Spleen (tissue), 11 donors: Measurements from ENCODE around the gene TBX1. TPM values are rescaled to one million over a fixed set of nuclear protein-coding genes. Genes with fewer than 3 reads are reported as not detected.
A peak's percentile ranks its signal among the peaks of the same experiment; 100 is the strongest.
"Not testable (repeated sequence)": the region's sequence is repeated elsewhere in the genome, so short reads cannot be mapped to it uniquely, and the experiment has no call there.

Experiments
- DNase-seq: peaks from one replicate; pipeline ENCODE4 v3.0.0-alpha.2; 2020
- H3K27ac ChIP-seq, 8 donors: fragments of 200-600 bp; sonication (generic) in 7 of 8; 1 replicate in 4 of 8; 2 replicates in 4 of 8; pipeline versions ENCODE4 v1.5.0 to v1.8.0; 2016 to 2021; ENCODE audit warnings: inconsistent platforms in 4 of 8, mild to moderate bottlenecking in 4 of 8, moderate library complexity in 1 of 8
- H3K27me3 ChIP-seq, 7 donors: fragments of 200-600 bp; sonication (generic) in 6 of 7; replicated peaks in 1 of 7; 1 replicate in 4 of 7; 2 replicates in 3 of 7; pipeline versions ENCODE4 v1.5.0 to v1.8.0; 2016 to 2021; ENCODE audit warnings: inconsistent platforms in 3 of 7, mild to moderate bottlenecking in 1 of 7
- H3K36me3 ChIP-seq, 6 donors: fragments of 200-600 bp; sonication (generic) in 5 of 6; 1 replicate in 4 of 6; 2 replicates in 2 of 6; pipeline versions ENCODE4 v1.5.0 to v1.8.0; 2016 to 2021; ENCODE audit warnings: inconsistent platforms in 2 of 6
- H3K4me1 ChIP-seq, 6 donors: fragments of 200-600 bp; sonication (generic) in 5 of 6; 1 replicate in 3 of 6; 2 replicates in 3 of 6; pipeline versions ENCODE4 v1.5.0 to v1.8.0; 2016 to 2021; ENCODE audit warnings: inconsistent platforms in 3 of 6
- H3K4me3 ChIP-seq, 8 donors: fragments of 200-600 bp; sonication (generic) in 7 of 8; 1 replicate in 4 of 8; 2 replicates in 4 of 8; pipeline versions ENCODE4 v1.5.0 to v1.8.0; 2016 to 2021; ENCODE audit warnings: inconsistent platforms in 4 of 8, mild to moderate bottlenecking in 4 of 8, moderate library complexity in 2 of 8
- H3K9me3 ChIP-seq, 8 donors: fragments of 200-600 bp; sonication (generic) in 7 of 8; 1 replicate in 4 of 8; 2 replicates in 4 of 8; pipeline versions ENCODE4 v1.5.0 to v1.8.0; 2016 to 2021; ENCODE audit warnings: inconsistent platforms in 4 of 8
- CTCF ChIP-seq, 11 experiments: fragments of 200-600 bp in 7 of 11; fragments of 450-650 bp in 4 of 11; sonication (generic) in 4 of 11; IDR thresholded peaks in 8 of 11; conservative IDR thresholded peaks in 3 of 11; 1 replicate in 7 of 11; 2 replicates in 4 of 11; pipeline versions ENCODE4 v1.4.0 to v1.8.0; 2016 to 2021; ENCODE audit warnings: antibody characterized with exemption in 11 of 11, inconsistent platforms in 4 of 11, mild to moderate bottlenecking in 1 of 11
- POLR2A ChIP-seq, 3 donors: fragments of 450-650 bp; IDR thresholded peaks; one replicate each; pipeline ENCODE4 v1.5.1; 2017; ENCODE audit warnings: antibody characterized with exemption in 3 of 3, mild to moderate bottlenecking in 1 of 3
- POLR2AphosphoS5 ChIP-seq, 3 donors: sonication (generic); formaldehyde crosslinking; IDR thresholded peaks; one replicate each; pipeline ENCODE4 v1.5.1; 2017; ENCODE audit warnings: antibody characterized with exemption in 3 of 3
- WGBS, 5 donors: extraction: QIAGEN DNeasy Blood & Tissue Kit in 3 of 5; methylation state at CpG; one replicate each; pipeline versions ENCODE4 v1.1.5 to v1.1.7; 2013 to 2018; 5-methylcytosine and 5-hydroxymethylcytosine counted together
- intact Hi-C: fragments of 100-400 bp; cut with DNase I; formaldehyde crosslinking; loops from one replicate; pipeline ENCODE4 v1.15.0; 2023; ENCODE audit warnings: low total_unique reads
- polyA plus RNA-seq, 3 donors: library from polyadenylated mRNA; stranded (reverse); fragments of 200-250 nt; gene quantifications; one replicate each; pipeline ENCODE4 v1.2.1, GENCODE V29; 2013
- total RNA-seq, 7 donors: library from RNA; depleted of rRNA in 3 of 7; stranded (reverse); fragments of >200 nt in 3 of 7; fragmentation: NEBNext Ultra II Directional in 4 of 7; extraction: Animal tissue kit (Norgen Biotek cat#: 25700) in 4 of 7; gene quantifications; one replicate each; pipeline versions ENCODE4 v1.1.0 to v1.2.1, GENCODE V29; 2016 to 2021
- donor health status: healthy with polysubstance abuse.
- donor health status: DM: no; HTN: no; CAD: no; lungs with moderate emphysema.
- donor health status: DM: no; HTN: no; CAD: no.
- donor health status: Bipolar disorder and iron deficiency.
- donor health status: healthy.
- donor health status: DM: no; HTN: no; CAD: no.
- donor health status: DM: yes; HTN: yes; CAD: no.

TBX1 gene
- total and polyA plus RNA-seq, 10 donors: 0.17 to 10.5 (median 0.70) TPM

GRCh38 chr22:19773470-19774040 is 13.0 kb downstream of the TBX1 start:
- Histone ChIP-seq H3K27me3 (peaks cover 0 to 100% (median 44%) of the 10 kb centered on the region in 7 donors), H3K9me3 (no peaks in the 10 kb centered on the region), H3K4me1 (peaks cover 8 to 36% (median 23%) of the 10 kb centered on the region in 6 donors), H3K36me3 (no peaks in the 10 kb centered on the region), H3K4me3 (peak overlapping the region in 1 of 8 donors; percentile 25), H3K27ac (peak overlapping the region in 4 of 8 donors; percentile 18 to 44 (median 32))
- 78 to 87% (median 81%) methylated on average over 5 to 9 of the region's 9 CpGs for WGBS, 5 donors
- intact Hi-C loops: no loop called here
- TF ChIP-seq POLR2A (IDR thresholded peaks at IDR 0.05) (no peak), CTCF (IDR thresholded peaks at IDR 0.05 in 8 of 11, conservative IDR thresholded peaks at IDR 0.05 in 3 of 11) (no peak), POLR2AphosphoS5 (IDR thresholded peaks at IDR 0.05) (no peak)
- DNase-seq: peak; percentile 61

- 91 to 96% (median 95%) methylated on average over 8 of the region's 8 CpGs for WGBS, 5 donors
- no peak for DNase-seq
- intact Hi-C loops: no loop called here
- Histone ChIP-seq H3K4me3 (no peak overlapping the region), H3K36me3 (no peaks in the 10 kb centered on the region), H3K27ac (no peak overlapping the region), H3K27me3 (peaks cover 0 to 98% (median 37%) of the 10 kb centered on the region in 7 donors), H3K4me1 (peaks cover 8 to 32% (median 22%) of the 10 kb centered on the region in 6 donors), H3K9me3 (no peaks in the 10 kb centered on the region)
- no peak for TF ChIP-seq POLR2AphosphoS5 (IDR thresholded peaks at IDR 0.05)
- no peak for TF ChIP-seq POLR2A (IDR thresholded peaks at IDR 0.05)
- no peak for TF ChIP-seq CTCF (IDR thresholded peaks at IDR 0.05 in 8 of 11, conservative IDR thresholded peaks at IDR 0.05 in 3 of 11)
These were observed 14.1 kb downstream of the TBX1 start for GRCh38 chr22:19774628-19775027.

DNA sequence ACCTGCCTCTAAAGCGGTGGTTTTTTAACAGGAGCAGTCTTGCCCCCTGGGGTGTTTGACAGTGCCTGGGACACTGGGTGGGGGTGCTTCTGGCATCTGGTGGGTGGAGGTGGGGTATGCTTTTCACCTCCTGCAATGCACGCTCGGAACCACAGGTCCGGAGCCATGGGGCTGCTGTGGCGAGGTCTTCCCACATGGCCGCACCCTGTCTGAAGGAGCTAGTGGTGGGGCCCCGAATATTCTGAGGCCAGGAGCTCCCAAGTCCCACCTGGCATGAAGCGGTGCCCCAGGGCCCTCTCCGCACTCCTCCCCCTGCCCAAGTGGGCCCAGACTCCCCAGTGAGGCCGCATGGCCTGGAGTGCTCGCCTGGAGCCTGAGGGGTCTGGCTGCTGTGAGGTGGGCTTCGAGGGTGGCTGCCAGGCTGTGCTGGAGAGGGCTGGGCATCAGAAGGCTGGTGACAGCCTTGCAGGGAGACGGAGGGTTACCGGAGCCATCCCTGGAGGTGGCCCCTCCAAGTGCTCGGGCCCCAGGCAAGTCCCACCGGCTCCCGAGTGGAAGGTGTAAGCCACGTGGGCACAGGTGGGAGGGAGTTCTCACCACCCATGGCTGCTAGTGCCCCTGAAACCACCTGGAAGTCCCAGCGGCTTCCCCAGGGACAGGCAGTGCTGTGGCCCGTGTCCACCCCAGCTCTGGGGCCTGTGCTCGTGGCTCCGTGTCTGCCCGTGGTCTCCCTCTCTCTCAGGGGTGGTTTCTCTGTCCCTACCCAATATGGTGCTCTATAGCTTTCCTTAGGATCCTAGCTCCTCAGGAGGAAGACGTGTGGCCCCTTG is 15.1 kb downstream of the TBX1 start:
- intact Hi-C loops: no loop called here
- TF ChIP-seq POLR2A (IDR thresholded peaks at IDR 0.05) (no peak), CTCF (IDR thresholded peaks at IDR 0.05 in 8 of 11, conservative IDR thresholded peaks at IDR 0.05 in 3 of 11) (no peak), POLR2AphosphoS5 (IDR thresholded peaks at IDR 0.05) (no peak)
- H3K27ac ChIP-seq: no peak overlapping the region
- no peaks in the 10 kb centered on the region for H3K9me3 ChIP-seq
- WGBS, 5 donors: 75 to 95% (median 89%) methylated on average over 12 to 24 of the region's 24 CpGs
- H3K4me3 ChIP-seq: no peak overlapping the region
- peak; percentile 64 for DNase-seq
- peaks cover 8 to 32% (median 22%) of the 10 kb centered on the region in 6 donors for H3K4me1 ChIP-seq
- peaks cover 0 to 89% (median 27%) of the 10 kb centered on the region in 7 donors for H3K27me3 ChIP-seq
- H3K36me3 ChIP-seq: no peaks in the 10 kb centered on the region

- no peaks in the 10 kb centered on the region for H3K36me3 ChIP-seq
- TF ChIP-seq POLR2AphosphoS5 (IDR thresholded peaks at IDR 0.05): no peak
- H3K9me3 ChIP-seq: no peaks in the 10 kb centered on the region
- H3K27me3 ChIP-seq: peaks cover 0 to 80% (median 22%) of the 10 kb centered on the region in 7 donors
- H3K4me1 ChIP-seq: peaks cover 8 to 32% (median 22%) of the 10 kb centered on the region in 6 donors
- intact Hi-C loops: no loop called here
- WGBS, 5 donors: 30 to 37% (median 33%) methylated on average over 18 of the region's 18 CpGs
- DNase-seq: peak; percentile 58
- no peak overlapping the region for H3K27ac ChIP-seq
- no peak overlapping the region for H3K4me3 ChIP-seq
These were observed 16.0 kb downstream of the TBX1 start for GRCh38 chr22:19776433-19777031.

- WGBS, 5 donors: 77 to 92% (median 84%) methylated on average over 5 to 6 of the region's 6 CpGs
- H3K4me3 ChIP-seq, H3K36me3 ChIP-seq, intact Hi-C loops, H3K9me3 ChIP-seq, H3K27ac ChIP-seq, DNase-seq: not testable (repeated sequence)
- Histone ChIP-seq H3K27me3 (peaks cover 0 to 74% (median 22%) of the 10 kb centered on the region in 7 donors), H3K4me1 (peaks cover 8 to 31% (median 22%) of the 10 kb centered on the region in 6 donors)
These were observed 16.6 kb downstream of the TBX1 start for GRCh38 chr22:19777192-19777591.
